Right lobe of liver (tissue), 6 donors: ENCODE data around the gene ADAMTS2. TPM values are rescaled to one million over a fixed set of nuclear protein-coding genes. Genes with fewer than 3 reads are reported as not detected.

Experiments used
- ATAC-seq, 4 donors: fragments of 200-7000 bp; cut with Tn5 transposase; one replicate each; pipeline ENCODE4 v1.9.1; 2020; ENCODE audit warnings: mild to moderate bottlenecking in 4 of 4, moderate library complexity in 4 of 4
- DNase-seq, 3 donors: peaks; one replicate each; pipeline ENCODE4 v3.0.0-alpha.2; 2020
- H3K27ac ChIP-seq, 3 donors: fragments of 200-600 bp; one replicate each; pipeline ENCODE4 v1.8.0; 2022
- H3K27me3 ChIP-seq, 2 donors: fragments of 200-600 bp; one replicate each; pipeline ENCODE4 v1.8.0; 2022
- H3K36me3 ChIP-seq, 4 donors: fragments of 200-600 bp; sonication (generic) in 1 of 4; one replicate each; pipeline versions ENCODE4 v1.5.1 to v1.8.0; 2017 to 2022; ENCODE audit warnings: control low read depth in 1 of 4
- H3K4me1 ChIP-seq, 4 donors: fragments of 200-600 bp; sonication (generic) in 1 of 4; one replicate each; pipeline versions ENCODE4 v1.5.1 to v1.8.0; 2017 to 2022; ENCODE audit warnings: control low read depth in 1 of 4
- H3K4me3 ChIP-seq, 3 donors: fragments of 200-600 bp; one replicate each; pipeline ENCODE4 v1.8.0; 2022
- H3K9me3 ChIP-seq, 4 donors: fragments of 200-600 bp; sonication (generic) in 1 of 4; one replicate each; pipeline versions ENCODE4 v1.5.1 to v1.8.0; 2017 to 2022; ENCODE audit warnings: control low read depth in 1 of 4
- CTCF ChIP-seq, 4 donors: fragments of 200-600 bp in 3 of 4; fragments of 450-650 bp in 1 of 4; IDR thresholded peaks; one replicate each; pipeline versions ENCODE4 v1.5.1 to v1.8.0; 2016 to 2022; ENCODE audit warnings: antibody characterized with exemption in 4 of 4, mild to moderate bottlenecking in 2 of 4
- POLR2A ChIP-seq: fragments of 450-650 bp; IDR thresholded peaks from one replicate; pipeline ENCODE4 v1.6.1; 2017; ENCODE audit warnings: antibody characterized with exemption, mild to moderate bottlenecking
- WGBS: methylation state at CpG from one replicate; pipeline ENCODE4 v1.1.6; 2018; ENCODE audit warnings: low coverage, low lambda C conversion rate; ENCODE audit not compliant: insufficient coverage; ENCODE audit errors: missing lambda C conversion rate; 5-methylcytosine and 5-hydroxymethylcytosine counted together
- intact Hi-C, 2 donors: fragments of 100-400 bp; cut with DNase I; formaldehyde crosslinking; loops; one replicate each; pipeline versions ENCODE4 v1.11.2 to v1.14.1; 2022
- total RNA-seq, 6 experiments: library from RNA; depleted of rRNA in 2 of 6; stranded (reverse); fragments of >200 nt in 2 of 6; fragmentation: NEBNext Ultra II Directional in 3 of 6; extraction: Animal tissue kit (Norgen Biotek cat#: 25700) in 3 of 6; gene quantifications; one replicate each; pipeline versions ENCODE4 v1.1.0 to v1.2.4, GENCODE V29; 2016 to 2023
- donor health status: DM: no; HTN: yes; CAD: no.
- donor health status: DM: no; HTN: no; CAD: no.
- donor health status: DM: no; HTN: no; CAD: no.
- donor health status: DM: no; HTN: yes; CAD: no.
- donor health status: DM: no; HTN: yes; CAD: no.

Gene ADAMTS2
- total RNA-seq, 6 experiments from 2014 or later = 6.3 to 18.9 (median 13.5) TPM

GRCh38 chr5:179190851-179191505 is 154.3 kb downstream of the ADAMTS2 start:
- peak in 2 of 3 donors; percentile 42 to 64 for DNase-seq
- WGBS = 17% methylated on average over 1 of the region's 26 CpGs
- Histone ChIP-seq H3K9me3 (no peaks in the 10 kb centered on the region), H3K36me3 (no peaks in the 10 kb centered on the region), H3K27ac (no peak overlapping the region), H3K4me3 (no peak overlapping the region), H3K4me1 (no peaks in the 10 kb centered on the region), H3K27me3 (no peaks in the 10 kb centered on the region)
- intact Hi-C loops = no loop called here
- peak; percentile 64 to 80 (median 68) for ATAC-seq
- TF ChIP-seq POLR2A (no peak), CTCF (IDR thresholded peaks at IDR 0.05) (no peak)

- no peaks in the 10 kb centered on the region for H3K9me3 ChIP-seq
- TF ChIP-seq CTCF (IDR thresholded peaks at IDR 0.05) (no peak), POLR2A (no peak)
- no peaks in the 10 kb centered on the region for H3K36me3 ChIP-seq
- no peak for ATAC-seq
- H3K27ac ChIP-seq = no peak overlapping the region
- no peak overlapping the region for H3K4me3 ChIP-seq
- 51% methylated on average over 4 of the region's 9 CpGs for WGBS
- H3K27me3 ChIP-seq = no peaks in the 10 kb centered on the region
- peak in 1 of 3 donors; percentile 15 for DNase-seq
- intact Hi-C loops = no loop called here
- H3K4me1 ChIP-seq = no peaks in the 10 kb centered on the region
Observed at GRCh38 chr5:179188636-179189035, 156.6 kb downstream of the ADAMTS2 start.

- TF ChIP-seq CTCF (IDR thresholded peaks at IDR 0.05) (no peak), POLR2A (no peak)
- no peak overlapping the region for H3K4me3 ChIP-seq
- ATAC-seq (peak in 1 of 4 donors; percentile 39), DNase-seq (peak in 1 of 3 donors; percentile 18)
- no peaks in the 10 kb centered on the region for H3K27me3 ChIP-seq
- H3K4me1 ChIP-seq = no peaks in the 10 kb centered on the region
- intact Hi-C loops = no loop called here
- no peaks in the 10 kb centered on the region for H3K36me3 ChIP-seq
- H3K27ac ChIP-seq = no peak overlapping the region
- H3K9me3 ChIP-seq = no peaks in the 10 kb centered on the region
- WGBS = 58% methylated on average over 4 of the region's 13 CpGs
Observed at GRCh38 chr5:179187681-179188575, 157.3 kb downstream of the ADAMTS2 start.

- TF ChIP-seq CTCF (IDR thresholded peaks at IDR 0.05) (no peak), POLR2A (no peak)
- intact Hi-C loops = no loop called here
- Histone ChIP-seq H3K4me1 (no peaks in the 10 kb centered on the region), H3K4me3 (no peak overlapping the region), H3K9me3 (no peaks in the 10 kb centered on the region), H3K27ac (no peak overlapping the region), H3K36me3 (no peaks in the 10 kb centered on the region), H3K27me3 (no peaks in the 10 kb centered on the region)
- DNase-seq (peak in 1 of 3 donors; percentile 31), ATAC-seq (no peak)
- WGBS = 94% methylated on average over 2 of the region's 9 CpGs
Observed at GRCh38 chr5:179187229-179187678, 158.0 kb downstream of the ADAMTS2 start.
